Measurements from ENCODE around the gene UNC5CL.

UNC5CL gene

DNA sequence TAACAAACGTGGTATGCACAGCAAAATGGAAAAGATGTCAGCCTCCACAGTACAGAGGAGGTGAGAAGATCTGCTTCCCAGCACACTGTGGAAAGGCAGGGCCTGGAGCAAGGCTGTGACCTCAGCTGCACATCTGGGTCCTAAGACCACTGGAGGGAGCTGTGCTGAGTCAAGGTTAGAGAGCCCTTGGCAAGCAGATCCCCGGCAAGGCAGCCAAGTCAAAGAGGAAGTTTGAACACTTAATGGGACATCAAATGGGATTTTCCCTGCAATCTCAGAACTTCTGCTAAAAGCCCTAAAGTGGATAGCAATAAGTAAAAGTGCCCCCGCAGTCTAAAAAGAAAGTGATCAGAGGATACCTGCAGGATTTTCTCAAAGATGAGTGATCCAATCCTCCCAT lies 39.5 kb downstream of the UNC5CL start:
- TF ChIP-seq NFIC (IDR thresholded peaks at IDR 0.05), result no peak
- TF ChIP-seq CREB1 (IDR thresholded peaks at IDR 0.05; ENCODE audit: low read depth), result no peak
- no peak for TF ChIP-seq CEBPB (IDR thresholded peaks at IDR 0.05)
- no peak for TF ChIP-seq EGR1 (IDR thresholded peaks at IDR 0.05)
- TF ChIP-seq, protein P1, sequence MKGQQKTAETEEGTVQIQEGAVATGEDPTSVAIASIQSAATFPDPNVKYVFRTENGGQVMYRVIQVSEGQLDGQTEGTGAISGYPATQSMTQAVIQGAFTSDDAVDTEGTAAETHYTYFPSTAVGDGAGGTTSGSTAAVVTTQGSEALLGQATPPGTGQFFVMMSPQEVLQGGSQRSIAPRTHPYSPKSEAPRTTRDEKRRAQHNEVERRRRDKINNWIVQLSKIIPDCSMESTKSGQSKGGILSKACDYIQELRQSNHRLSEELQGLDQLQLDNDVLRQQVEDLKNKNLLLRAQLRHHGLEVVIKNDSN (IDR thresholded peaks at IDR 0.05), result no peak
- TF ChIP-seq TCF12 (IDR thresholded peaks at IDR 0.05; ENCODE audit: low read depth), result no peak
- no peak for TF ChIP-seq YY1 (IDR thresholded peaks at IDR 0.05; ENCODE audit: low read depth)
- TF ChIP-seq EP300 (IDR thresholded peaks at IDR 0.05; ENCODE audit: borderline replicate concordance), result no peak
- no peak for TF ChIP-seq TAF1 (IDR thresholded peaks at IDR 0.05; ENCODE audit: low read depth)
- no peak; the same call in 1 of the 2 replicates for TF ChIP-seq RAD21 (IDR thresholded peaks at IDR 0.05; ENCODE audit: low read depth)
- TF ChIP-seq, protein P2, sequence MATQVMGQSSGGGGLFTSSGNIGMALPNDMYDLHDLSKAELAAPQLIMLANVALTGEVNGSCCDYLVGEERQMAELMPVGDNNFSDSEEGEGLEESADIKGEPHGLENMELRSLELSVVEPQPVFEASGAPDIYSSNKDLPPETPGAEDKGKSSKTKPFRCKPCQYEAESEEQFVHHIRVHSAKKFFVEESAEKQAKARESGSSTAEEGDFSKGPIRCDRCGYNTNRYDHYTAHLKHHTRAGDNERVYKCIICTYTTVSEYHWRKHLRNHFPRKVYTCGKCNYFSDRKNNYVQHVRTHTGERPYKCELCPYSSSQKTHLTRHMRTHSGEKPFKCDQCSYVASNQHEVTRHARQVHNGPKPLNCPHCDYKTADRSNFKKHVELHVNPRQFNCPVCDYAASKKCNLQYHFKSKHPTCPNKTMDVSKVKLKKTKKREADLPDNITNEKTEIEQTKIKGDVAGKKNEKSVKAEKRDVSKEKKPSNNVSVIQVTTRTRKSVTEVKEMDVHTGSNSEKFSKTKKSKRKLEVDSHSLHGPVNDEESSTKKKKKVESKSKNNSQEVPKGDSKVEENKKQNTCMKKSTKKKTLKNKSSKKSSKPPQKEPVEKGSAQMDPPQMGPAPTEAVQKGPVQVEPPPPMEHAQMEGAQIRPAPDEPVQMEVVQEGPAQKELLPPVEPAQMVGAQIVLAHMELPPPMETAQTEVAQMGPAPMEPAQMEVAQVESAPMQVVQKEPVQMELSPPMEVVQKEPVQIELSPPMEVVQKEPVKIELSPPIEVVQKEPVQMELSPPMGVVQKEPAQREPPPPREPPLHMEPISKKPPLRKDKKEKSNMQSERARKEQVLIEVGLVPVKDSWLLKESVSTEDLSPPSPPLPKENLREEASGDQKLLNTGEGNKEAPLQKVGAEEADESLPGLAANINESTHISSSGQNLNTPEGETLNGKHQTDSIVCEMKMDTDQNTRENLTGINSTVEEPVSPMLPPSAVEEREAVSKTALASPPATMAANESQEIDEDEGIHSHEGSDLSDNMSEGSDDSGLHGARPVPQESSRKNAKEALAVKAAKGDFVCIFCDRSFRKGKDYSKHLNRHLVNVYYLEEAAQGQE (IDR thresholded peaks at IDR 0.05; ENCODE audit: low read depth), result no peak
- TF ChIP-seq, protein P3, sequence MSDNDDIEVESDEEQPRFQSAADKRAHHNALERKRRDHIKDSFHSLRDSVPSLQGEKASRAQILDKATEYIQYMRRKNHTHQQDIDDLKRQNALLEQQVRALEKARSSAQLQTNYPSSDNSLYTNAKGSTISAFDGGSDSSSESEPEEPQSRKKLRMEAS (IDR thresholded peaks at IDR 0.05), result no peak
- no peak for TF ChIP-seq TEAD4 (IDR thresholded peaks at IDR 0.05)
- no peak for TF ChIP-seq FOXM1 (IDR thresholded peaks at IDR 0.05; ENCODE audit: borderline replicate concordance, low read depth)
- TF ChIP-seq ZBTB7A (IDR thresholded peaks at IDR 0.05; ENCODE audit: low read depth), result no peak

DNA sequence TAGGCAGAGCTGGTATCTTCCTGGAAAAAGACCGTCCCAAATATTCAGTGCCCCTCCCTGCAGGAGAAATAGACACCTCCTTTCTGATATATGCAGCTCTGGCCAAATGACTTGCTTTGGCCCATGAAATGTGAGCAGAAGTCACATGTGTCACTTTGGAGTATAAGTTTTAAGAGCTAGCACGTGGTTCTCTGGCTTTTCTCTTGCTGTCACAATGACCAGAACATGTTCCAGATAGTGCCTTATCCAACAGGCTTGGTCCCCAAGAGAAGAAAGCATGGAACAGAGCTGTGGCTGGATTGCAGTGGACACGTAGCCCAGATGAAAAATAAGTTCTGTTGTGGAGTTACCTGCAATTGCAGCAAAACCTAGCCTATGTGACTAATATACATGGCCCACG lies 40.4 kb downstream of the UNC5CL start:
- TF ChIP-seq YY1 (IDR thresholded peaks at IDR 0.05; ENCODE audit: low read depth) (no peak), ZBTB7A (IDR thresholded peaks at IDR 0.05; ENCODE audit: low read depth) (no peak), TCF12 (IDR thresholded peaks at IDR 0.05; ENCODE audit: low read depth) (no peak), FOXM1 (IDR thresholded peaks at IDR 0.05; ENCODE audit: borderline replicate concordance, low read depth) (no peak), NFIC (IDR thresholded peaks at IDR 0.05) (no peak), CEBPB (IDR thresholded peaks at IDR 0.05) (no peak), CREB1 (IDR thresholded peaks at IDR 0.05; ENCODE audit: low read depth) (no peak), EP300 (IDR thresholded peaks at IDR 0.05; ENCODE audit: borderline replicate concordance) (no peak), TEAD4 (IDR thresholded peaks at IDR 0.05) (no peak), RAD21 (IDR thresholded peaks at IDR 0.05; ENCODE audit: low read depth) (no peak), TAF1 (IDR thresholded peaks at IDR 0.05; ENCODE audit: low read depth) (no peak), EGR1 (IDR thresholded peaks at IDR 0.05) (no peak)
- TF ChIP-seq, protein P2 (IDR thresholded peaks at IDR 0.05; ENCODE audit: low read depth), result no peak
- TF ChIP-seq, protein P3 (IDR thresholded peaks at IDR 0.05), result no peak
- TF ChIP-seq, protein P1 (IDR thresholded peaks at IDR 0.05), result no peak

DNA sequence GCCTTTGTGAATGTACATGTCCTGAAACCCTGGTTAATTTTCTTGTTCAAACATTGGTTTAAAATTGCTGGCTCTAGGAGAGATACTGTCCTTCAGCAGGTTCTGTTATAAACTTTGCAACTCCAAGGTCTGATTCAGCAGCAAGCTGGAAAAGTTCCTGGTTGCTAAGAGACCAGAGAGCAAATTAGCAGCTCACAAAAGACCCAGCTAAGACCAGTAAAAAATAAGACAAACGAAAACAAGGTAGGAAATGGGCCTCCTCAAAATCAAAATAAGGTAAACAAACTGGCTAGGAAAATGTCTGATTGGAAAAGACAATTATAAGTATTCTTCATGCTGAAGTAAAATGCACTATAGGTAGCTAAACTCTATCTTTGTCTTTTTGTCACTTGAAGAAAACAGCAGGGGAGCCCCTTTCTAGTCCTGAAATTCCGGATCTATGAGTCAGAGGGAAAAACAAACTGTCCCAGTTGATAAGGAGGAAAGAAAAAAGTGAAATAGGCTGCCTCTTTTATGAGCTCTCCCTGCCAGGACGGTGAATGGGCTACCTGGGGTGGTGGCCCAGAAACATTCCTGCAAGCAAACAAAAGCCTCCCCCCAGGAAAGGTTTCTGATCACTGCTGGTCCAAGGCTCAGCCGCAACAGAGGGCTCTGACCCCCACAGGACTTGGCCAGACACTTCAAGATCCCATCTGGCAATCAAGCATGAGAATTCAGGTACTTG lies 41.6 kb downstream of the UNC5CL start:
- no peak for TF ChIP-seq EGR1 (IDR thresholded peaks at IDR 0.05)
- no peak for TF ChIP-seq TAF1 (IDR thresholded peaks at IDR 0.05; ENCODE audit: low read depth)
- peak; percentile 75 for TF ChIP-seq TCF12 (IDR thresholded peaks at IDR 0.05; ENCODE audit: low read depth)
- peak; percentile 60 for TF ChIP-seq NFIC (IDR thresholded peaks at IDR 0.05)
- no peak for TF ChIP-seq RAD21 (IDR thresholded peaks at IDR 0.05; ENCODE audit: low read depth)
- TF ChIP-seq, protein P2 (IDR thresholded peaks at IDR 0.05; ENCODE audit: low read depth), result no peak
- TF ChIP-seq, protein P3 (IDR thresholded peaks at IDR 0.05), result no peak
- peak; percentile 71 for TF ChIP-seq TEAD4 (IDR thresholded peaks at IDR 0.05)
- TF ChIP-seq, protein P1 (IDR thresholded peaks at IDR 0.05), result no peak
- TF ChIP-seq EP300 (IDR thresholded peaks at IDR 0.05; ENCODE audit: borderline replicate concordance), result peak; percentile 62; the same call in 1 of the 2 replicates
- TF ChIP-seq YY1 (IDR thresholded peaks at IDR 0.05; ENCODE audit: low read depth), result no peak
- TF ChIP-seq CREB1 (IDR thresholded peaks at IDR 0.05; ENCODE audit: low read depth), result no peak
- TF ChIP-seq CEBPB (IDR thresholded peaks at IDR 0.05), result no peak
- TF ChIP-seq FOXM1 (IDR thresholded peaks at IDR 0.05; ENCODE audit: borderline replicate concordance, low read depth), result no peak
- TF ChIP-seq ZBTB7A (IDR thresholded peaks at IDR 0.05; ENCODE audit: low read depth), result no peak
